HG02884 (cell line): ENCODE results near the gene EFS.
A peak's percentile ranks its signal among the peaks of the same experiment; 100 is the strongest.
"Not testable (repeated sequence)": the region's sequence is repeated elsewhere in the genome, so short reads cannot be mapped to it uniquely, and the experiment has no call there.

Experiments
- ATAC-seq: cut with Tn5 transposase; IDR thresholded peaks from one replicate; pipeline ENCODE4 v1.9.1; 2021; ENCODE audit warnings: mild to moderate bottlenecking, moderate library complexity; ENCODE audit not compliant: unreplicated experiment

The EFS gene

DNA sequence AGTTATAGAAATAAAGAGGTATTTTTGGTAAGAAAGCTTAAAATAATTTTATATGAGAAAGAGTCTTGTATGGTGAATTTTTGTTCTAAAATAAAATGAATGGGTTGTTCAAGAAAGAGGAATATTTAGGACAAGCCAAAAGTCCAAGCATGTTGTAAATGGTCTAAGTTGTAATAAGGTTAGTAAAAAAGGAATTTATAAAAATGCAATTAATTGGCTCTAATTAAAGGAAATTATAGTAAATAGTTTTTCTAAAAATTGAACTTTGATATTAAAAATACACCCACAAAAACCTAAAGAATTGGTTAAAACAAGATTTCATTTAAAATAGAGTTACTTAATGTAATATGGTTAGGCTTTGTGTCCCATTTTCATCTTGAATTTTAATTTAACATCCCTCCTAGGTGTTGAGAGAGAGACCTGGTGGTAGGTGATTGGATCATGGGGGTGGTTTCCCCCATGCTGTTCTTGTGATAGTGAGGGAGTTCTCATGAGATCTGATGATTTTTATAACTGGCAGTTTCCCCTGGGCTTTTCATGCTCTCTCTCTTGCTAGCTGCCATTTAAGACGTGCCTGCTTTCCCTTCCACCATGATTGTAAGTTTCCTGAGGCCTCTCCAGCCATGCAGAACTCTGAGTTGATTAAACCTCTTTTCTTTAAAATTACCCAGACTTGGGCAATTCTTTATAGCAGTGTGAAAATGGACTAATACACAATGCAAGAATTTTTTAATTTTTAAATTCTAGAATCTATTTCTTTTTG, 25.3 kb downstream of the EFS start:
- no peak for ATAC-seq

DNA sequence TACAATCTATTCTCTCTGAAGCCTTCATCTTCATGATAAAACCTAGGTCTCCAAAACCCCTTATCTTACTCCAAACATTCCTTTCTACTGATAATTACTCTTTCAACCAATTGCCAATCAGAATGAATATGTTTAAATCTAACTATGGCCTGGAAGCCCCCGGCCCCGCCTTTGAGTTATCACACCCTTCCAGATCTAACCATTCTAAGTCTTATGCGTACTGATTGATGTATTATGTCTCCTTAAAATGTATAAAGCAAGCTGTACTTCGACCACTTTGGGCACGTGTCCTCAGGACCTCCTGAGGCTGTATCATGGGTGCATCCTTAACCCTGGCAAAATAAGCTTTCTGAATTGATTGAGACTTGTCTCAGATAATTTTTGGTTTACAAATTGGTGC, 29.3 kb downstream of the EFS start:
- ATAC-seq: no peak

DNA sequence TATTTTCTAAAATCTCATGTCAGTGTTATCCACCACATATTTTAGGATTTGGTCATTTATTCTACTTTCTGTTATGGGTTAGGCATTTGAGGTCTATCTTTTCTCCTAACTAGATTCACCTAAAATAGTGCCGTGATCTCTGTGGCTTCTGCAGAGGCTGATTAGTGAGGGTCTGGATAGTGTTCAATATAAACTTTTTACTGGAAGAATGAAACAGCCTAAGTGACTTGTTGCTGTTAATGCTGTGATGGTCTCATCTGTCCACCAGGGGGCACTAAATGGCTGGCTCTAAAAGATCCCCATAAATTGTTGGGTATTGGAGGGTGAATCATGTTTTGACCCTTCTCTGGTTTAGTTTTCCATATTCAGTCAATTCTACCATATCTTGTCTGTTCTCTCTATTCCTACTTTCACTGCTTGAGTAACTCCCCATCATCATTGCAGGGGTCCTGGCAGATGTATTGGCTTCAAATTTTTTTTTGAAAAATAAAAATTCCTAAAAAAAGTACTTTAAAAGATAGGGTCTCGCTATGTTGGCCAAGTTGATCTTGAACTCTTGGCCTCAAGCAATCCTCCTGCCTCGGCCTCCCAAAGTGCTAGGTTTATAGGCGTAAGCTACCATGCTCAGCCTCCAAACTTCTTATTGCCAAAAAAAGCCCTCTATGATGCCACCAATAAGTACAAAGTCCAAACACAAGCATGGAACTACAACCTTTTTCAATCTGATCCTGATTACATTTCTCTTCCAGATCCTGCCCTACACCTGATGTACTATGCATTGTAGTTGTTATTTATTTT, 36.8 kb downstream of the EFS start:
- ATAC-seq: no peak

DNA sequence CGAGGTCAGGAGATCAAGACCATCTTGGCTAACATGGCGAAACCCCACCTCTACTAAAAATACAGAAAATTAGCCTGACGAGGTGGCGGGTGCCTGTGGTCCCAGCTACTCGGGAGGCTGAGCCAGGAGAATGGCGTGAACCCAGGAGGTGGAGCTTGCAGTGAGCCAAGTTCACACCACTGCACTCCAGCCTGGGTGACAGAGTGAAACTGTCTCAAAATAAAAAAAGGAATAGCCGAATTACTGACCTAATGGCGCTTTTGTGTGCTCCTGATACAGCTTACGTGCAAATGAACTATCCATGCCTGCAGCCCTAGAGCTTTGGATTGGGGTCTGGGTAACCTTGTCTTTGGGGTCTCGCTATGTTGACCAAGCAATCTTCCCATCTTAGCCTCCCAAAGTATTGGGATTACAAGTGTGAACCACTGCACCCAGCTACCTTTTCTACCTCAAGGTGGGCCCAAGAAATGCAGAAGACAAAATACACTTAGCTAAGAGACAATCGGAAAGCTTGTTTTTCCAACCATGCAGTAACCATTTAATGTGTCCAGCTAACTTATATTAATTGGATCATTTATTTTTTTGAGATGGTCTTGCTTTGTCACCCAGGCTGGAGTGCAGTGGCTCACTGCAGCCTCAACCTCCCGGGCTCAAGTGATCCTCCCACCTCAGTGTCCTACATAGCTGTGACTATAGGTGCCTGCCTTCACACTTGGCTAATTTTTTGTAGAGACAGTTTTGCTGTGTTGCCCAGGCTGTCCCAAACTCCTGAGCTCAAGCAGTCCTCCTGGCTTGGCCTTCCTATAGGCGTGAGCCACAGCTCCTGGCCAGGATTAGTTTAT, 38.3 kb downstream of the EFS start:
- ATAC-seq: no peak

DNA sequence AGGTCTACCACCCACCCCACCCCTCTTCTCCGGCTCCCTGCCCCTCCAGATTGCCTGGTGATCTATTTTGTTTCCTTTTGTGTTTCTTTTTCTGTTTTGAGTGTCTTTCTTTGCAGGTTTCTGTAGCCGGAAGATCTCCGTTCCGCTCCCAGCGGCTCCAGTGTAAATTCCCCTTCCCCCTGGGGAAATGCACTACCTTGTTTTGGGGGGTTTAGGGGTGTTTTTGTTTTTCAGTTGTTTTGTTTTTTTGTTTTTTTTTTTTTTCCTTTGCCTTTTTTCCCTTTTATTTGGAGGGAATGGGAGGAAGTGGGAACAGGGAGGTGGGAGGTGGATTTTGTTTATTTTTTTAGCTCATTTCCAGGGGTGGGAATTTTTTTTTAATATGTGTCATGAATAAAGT, 39.2 kb downstream of the EFS start:
- not testable (repeated sequence) for ATAC-seq

DNA sequence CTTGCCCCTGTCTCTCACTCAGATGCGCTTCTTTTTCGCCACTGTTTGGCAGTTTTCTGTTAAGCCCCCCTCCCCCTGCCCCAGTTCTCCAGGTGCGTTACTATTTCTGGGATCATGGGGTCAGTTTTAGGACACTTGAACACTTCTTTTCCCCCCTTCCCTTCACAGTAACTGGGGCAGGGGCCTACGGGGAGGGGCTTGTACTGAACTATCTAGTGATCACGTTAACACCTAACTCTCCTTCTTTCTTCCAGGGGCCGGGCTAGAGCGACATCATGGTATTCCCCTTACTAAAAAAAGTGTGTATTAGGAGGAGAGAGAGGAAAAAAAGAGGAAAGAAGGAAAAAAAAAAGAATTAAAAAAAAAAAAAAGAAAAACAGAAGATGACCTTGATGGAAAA, 40.0 kb downstream of the EFS start:
- ATAC-seq: no peak

DNA sequence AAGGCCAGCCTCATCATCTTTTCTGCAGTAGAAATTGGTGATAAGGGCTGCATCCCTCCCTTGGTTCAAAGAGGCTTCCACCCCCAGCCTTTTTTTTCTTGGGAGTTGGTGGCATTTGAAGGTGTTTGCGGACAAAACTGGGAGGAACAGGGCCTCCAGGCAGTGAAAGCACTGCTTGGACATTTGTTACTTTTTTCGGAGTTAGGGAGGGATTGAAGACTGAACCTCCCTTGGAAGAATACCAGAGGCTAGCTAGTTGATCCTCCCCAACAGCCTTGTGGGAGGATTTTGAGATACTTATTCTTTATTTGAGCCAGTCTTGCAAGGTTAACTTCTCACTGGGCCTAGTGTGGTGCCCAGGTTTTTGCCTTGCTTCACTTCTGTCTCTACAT, 40.5 kb downstream of the EFS start:
- no peak for ATAC-seq

DNA sequence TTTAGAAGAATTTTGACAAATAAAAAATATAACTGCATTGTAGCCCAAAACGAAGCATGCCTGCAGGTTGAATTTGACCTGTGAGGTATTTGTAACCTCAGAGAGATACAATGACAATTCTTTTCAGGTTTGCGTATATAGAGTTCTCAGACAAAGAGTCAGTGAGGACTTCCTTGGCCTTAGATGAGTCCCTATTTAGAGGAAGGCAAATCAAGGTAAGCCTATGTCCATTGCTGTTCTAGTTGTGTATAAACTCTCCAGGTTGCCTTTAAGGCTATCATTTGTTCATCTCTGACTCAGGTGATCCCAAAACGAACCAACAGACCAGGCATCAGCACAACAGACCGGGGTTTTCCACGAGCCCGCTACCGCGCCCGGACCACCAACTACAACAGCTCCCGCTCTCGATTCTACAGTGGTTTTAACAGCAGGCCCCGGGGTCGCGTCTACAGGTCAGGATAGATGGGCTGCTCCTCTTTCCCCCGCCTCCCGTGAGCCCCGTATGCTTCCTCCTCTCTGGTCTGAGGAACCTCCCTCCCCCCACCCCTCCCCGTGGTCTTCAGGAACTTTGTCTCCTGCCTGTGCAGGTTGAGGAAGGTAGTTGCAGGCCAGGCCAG, 41.0 kb downstream of the EFS start:
- ATAC-seq: no peak

DNA sequence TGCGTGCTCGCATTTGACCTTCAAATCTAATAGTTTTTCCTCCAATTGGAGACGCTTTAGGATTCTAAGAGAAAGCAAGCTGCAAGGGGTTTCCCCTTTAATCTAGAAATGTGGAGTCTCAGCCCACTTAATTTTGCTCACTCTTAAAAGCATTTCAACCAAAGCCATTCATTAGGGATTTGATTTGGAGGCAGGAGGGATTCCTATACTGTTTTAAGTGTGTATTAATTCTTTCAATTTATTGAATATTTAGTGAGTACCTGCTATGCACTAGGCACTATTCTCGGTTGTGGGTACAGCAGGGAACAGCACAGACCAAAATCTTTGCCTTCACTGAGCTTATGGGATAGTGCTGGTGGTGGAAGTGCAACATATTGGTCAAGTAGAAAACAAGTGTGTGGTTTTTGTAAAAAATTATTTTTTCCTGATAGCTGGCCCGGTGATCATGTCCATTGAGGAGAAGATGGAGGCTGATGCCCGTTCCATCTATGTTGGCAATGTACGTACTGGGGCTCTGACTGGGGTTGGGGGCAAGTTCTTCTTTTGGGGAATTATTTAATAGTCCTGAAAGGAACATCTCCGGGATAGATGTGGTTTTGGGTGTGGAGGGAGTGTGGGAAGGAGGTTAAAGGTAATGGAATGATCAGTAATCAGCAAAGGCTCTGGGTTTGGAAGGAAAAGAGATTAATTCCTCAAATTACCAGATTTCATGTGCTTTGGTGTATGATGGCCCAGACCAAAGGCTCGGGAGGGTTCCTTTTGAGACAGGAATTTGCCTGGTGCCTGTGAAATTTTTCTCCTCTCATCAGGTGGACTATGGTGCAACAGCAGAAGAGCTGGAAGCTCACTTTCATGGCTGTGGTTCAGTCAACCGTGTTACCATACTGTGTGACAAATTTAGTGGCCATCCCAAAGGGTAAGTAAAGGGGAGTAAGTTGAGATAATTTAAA, 42.1 kb downstream of the EFS start:
- ATAC-seq: no peak

DNA sequence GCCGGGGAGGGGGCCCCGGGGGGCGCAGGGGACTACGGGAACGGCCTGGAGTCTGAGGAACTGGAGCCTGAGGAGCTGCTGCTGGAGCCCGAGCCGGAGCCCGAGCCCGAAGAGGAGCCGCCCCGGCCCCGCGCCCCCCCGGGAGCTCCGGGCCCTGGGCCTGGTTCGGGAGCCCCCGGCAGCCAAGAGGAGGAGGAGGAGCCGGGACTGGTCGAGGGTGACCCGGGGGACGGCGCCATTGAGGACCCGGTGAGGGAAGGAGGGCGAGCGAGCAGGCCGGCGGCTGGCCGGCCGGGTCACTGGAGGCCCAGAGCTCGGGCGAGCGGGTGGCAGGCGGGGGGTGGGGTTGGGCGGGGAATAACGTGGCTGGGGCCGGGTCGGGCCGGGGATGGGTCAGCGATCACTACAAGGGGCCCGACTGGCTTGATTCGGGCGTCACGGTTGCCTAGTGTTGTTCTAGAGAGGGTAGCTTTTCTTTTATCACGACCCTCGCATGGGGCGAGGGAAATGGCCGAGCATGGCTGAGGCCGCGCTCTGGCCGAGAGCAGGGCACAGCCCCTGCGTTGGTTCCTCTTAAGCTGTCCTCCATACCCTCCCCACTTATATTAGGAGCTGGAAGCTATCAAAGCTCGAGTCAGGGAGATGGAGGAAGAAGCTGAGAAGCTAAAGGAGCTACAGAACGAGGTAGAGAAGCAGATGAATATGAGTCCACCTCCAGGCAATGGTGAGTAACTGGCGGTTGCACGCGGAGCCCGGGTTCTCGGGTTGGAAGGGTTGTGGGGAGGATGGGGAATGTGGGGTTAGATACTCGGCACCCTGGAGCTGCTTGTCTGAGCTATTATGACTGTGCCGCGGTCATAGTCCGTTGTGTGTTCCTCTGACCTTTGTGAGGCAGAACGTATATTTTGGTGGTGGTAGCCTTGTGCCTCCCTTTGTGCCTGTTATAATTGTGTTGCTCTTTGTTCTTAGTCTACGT, 43.1 kb downstream of the EFS start:
- ATAC-seq: peak; percentile 7

DNA sequence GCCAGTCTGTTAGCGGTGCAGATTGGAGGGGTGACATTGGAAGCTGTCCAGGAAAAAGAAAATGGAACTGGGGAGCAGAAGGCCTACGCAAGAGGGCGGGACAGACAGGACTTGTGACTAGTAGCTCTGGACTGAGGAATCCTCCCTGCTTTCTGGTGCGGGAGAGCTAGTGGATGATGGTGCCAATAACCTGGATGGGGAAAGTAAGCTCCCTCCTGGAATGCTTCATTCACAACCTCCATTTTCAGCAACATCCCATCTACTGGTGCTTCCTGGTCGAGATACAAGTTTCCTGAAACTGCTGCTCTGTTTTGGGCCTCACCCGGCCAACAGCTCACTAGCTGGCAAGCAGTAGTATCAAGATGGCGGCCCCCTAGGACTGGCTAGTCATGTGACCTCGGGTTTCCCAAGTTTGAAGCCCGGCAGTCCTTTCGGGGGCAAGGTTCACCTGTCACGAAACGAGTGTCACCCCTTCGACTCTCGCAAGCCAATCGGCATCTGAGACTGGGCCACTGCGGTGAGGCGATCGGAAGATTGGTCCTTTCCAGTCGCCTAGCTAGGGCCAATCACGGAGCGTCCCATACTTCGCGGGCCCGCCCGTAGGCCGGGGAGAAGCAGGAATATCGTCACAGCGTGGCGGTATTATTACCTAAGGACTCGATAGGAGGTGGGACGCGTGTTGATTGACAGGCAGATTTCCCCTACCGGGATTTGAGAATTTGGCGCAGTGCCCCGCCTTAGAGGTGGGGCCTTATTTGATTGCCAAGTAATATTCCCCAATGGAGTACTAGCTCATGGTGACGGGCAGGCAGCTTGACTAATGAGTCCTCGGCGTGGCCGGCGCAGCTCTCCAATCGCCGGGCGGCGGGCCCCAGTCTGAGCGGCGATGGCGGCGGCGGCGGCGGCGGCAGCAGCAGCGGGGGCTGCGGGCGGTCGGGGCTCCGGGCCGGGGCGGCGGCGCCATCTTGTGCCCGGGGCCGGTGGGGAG, 44.1 kb downstream of the EFS start, which contains the start of gene PABPN1:
Gene PABPN1, plus strand, starts transcription at position 874 of the 988 bp plus-strand sequence. Its CDS starts 13 bp downstream, at position 887.
- ATAC-seq: peak; percentile 85

DNA sequence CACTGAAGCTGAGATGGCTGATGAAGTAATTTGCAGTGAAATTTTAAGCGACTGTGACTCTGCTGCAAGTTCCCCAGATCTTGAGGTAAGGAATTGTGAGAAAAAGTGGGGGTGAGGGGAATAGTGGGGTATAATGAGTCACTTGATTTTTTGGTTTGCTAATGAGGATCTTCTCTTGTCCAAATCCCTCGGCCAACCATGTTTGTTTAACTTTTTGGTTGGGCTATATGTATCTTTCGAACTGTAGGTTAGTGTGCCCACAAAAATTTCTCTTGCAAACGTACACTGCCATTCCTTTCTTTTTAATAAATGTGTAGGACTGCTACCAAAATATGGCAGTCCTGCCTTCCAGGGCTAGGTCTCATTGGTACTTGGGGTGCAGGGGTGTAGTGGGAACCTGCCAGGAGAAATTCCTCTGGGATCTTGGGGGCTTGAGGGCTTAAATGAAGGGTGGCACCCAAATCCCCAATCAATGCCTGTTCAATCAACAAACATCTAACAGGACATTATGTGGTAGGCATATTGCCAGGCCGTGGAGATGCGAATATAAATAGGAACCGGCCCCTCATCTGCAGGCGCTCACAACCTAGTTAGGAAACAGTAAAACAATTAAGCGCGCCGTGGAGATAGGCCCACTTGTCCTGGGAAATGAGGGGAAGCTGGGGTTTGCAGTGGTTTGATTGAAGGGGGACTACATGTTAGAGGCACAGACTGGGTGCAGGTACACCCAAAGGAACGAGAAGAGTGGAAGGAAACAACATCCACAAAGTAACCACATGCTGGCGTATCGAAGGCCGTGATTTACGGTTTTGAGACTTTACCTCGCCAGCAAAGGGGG, 45.0 kb downstream of the EFS start:
- ATAC-seq: no peak

DNA sequence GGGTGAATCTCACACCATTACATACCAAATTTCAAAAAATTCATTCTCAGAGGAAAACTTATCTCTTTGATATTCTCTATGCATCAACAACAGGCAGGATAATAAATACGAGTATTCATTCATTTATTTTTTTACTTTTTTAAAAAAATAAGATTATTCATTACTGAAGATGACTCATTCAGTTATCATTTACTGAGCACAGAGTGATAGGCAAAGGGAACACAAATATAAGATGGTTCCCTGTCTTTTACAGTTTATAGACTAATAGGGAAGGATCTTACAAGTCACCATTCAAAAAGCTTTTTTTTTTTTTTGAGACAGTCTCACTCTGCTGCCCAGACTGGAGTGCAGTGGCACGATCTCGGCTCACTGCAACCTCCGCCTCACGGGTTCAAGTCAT, 48.7 kb downstream of the EFS start:
- no peak for ATAC-seq

DNA sequence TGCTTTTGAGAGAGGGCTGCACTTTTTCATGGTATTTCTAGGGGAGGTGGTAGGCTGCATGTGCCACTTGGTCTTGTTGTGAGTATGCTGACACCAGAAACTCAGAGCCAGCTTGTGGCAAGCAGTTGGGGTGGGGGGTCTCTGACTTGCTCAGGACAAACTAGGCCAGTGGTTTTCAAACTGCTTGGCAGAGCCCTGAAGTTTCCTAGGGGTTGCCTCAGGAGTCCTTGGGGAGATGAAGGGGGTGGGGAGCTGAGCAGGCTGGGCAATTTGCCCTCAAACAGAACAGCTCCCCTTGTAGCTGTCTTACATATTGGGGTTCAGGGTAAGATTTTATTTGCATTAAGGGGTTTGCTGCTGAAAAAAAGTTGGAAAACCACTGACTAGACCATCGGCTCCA, 54.4 kb downstream of the EFS start:
- no peak for ATAC-seq

DNA sequence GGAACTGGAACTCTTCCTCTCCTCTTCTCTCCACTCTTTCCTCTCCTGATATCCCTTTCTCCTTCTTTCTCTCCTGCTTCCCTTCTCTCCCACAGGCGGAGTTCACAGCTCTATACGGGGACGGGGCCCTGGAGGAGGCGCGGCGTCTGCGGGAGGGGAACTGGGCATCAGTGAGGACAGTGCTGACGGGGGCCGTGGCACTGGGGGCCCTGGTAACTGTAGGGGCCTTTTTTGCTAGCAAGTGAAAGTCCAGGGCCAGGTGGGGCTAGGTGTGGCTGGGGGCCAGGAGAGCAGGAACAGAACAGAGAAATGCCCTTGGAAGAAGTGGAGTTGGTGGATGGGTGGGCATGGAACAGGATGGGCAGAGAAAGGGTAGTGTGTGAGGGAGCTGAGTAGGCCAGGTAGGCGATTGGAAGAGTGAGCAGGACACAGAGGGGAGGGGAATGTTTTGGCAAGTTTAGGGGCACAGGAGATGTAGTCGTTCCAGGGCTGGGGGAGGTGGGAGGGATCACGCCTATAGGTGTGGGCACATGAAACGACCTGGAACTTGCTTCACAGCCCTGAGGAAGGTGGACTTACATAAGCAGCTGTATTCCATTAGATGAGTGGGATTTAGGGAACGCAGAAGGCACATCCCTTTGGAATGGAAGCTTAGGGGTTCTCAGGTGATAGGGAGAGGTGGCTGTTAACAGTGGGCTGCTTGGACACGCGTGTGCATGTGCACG, 56.1 kb downstream of the EFS start:
- ATAC-seq: no peak
